Osteocyte (in vitro differentiated cells): Measurements from ENCODE around the gene CEP83. TPM values are rescaled to one million over a fixed set of nuclear protein-coding genes. Genes with fewer than 3 reads are reported as not detected.
A peak's percentile ranks its signal among the peaks of the same experiment; 100 is the strongest.

Experiments
- DNase-seq: peaks from one replicate; pipeline ENCODE4 v3.0.0; 2021; ENCODE audit warnings: mixed read lengths; ENCODE audit not compliant: unreplicated experiment; ENCODE audit errors: extremely low spot score
- H3K27ac Mint-ChIP-seq: one replicate; pipeline ENCODE4 v1.8.0; 2021; ENCODE audit warnings: mild to moderate bottlenecking, mixed read lengths; ENCODE audit not compliant: unreplicated experiment
- H3K27me3 Mint-ChIP-seq: one replicate; pipeline ENCODE4 v1.8.0; 2021; ENCODE audit warnings: mixed read lengths; ENCODE audit not compliant: unreplicated experiment
- H3K36me3 Mint-ChIP-seq: one replicate; pipeline ENCODE4 v1.8.0; 2021; ENCODE audit warnings: mixed read lengths; ENCODE audit not compliant: unreplicated experiment
- H3K4me1 Mint-ChIP-seq: one replicate; pipeline ENCODE4 v1.8.0; 2021; ENCODE audit warnings: mixed read lengths; ENCODE audit not compliant: unreplicated experiment
- H3K4me3 Mint-ChIP-seq: one replicate; pipeline ENCODE4 v1.8.0; 2021; ENCODE audit warnings: mild to moderate bottlenecking, moderate library complexity, mixed read lengths; ENCODE audit not compliant: unreplicated experiment
- H3K9me3 Mint-ChIP-seq: one replicate; pipeline ENCODE4 v1.8.0; 2021; ENCODE audit warnings: mixed read lengths; ENCODE audit not compliant: unreplicated experiment
- total RNA-seq: library from RNA; stranded (reverse); gene quantifications from 2 replicates; pipeline ENCODE4 v1.2.1, GENCODE V29; 2021
- TF ChIP-seq, protein P1 (sequence below): fragments of 200-600 bp; sonication (generic); IDR thresholded peaks from 2 replicates; pipeline ENCODE4 v1.5.0; 2021; ENCODE audit warnings: antibody characterized with exemption, mild to moderate bottlenecking, moderate library complexity

Gene CEP83
- total RNA-seq, 1 donor from 2014 or later, result 13.1 TPM

DNA sequence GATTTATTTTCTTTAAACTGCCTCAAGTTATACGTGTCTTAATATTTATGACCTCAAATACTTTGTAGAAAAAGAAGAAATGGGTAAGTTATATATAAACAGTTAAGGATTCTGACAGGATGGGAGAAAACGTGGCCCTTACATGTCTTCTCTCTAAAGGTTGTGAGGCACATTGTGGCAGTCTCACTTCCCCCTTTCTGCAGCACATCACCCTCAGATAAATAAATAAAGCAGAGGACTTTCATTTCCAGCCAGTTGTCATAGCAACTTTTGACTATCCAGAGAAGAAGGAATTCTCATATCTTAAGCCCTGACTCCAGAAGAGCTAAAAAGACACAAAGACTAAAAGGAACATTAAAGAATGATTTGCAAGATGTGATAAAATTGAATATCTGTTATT, 28.8 kb upstream of the CEP83 start:
- TF ChIP-seq, protein P1, sequence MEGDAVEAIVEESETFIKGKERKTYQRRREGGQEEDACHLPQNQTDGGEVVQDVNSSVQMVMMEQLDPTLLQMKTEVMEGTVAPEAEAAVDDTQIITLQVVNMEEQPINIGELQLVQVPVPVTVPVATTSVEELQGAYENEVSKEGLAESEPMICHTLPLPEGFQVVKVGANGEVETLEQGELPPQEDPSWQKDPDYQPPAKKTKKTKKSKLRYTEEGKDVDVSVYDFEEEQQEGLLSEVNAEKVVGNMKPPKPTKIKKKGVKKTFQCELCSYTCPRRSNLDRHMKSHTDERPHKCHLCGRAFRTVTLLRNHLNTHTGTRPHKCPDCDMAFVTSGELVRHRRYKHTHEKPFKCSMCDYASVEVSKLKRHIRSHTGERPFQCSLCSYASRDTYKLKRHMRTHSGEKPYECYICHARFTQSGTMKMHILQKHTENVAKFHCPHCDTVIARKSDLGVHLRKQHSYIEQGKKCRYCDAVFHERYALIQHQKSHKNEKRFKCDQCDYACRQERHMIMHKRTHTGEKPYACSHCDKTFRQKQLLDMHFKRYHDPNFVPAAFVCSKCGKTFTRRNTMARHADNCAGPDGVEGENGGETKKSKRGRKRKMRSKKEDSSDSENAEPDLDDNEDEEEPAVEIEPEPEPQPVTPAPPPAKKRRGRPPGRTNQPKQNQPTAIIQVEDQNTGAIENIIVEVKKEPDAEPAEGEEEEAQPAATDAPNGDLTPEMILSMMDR, result no peak
- Mint-ChIP-seq H3K9me3 (no peaks in the 10 kb centered on the region), H3K4me3 (no peak overlapping the region), H3K36me3 (no peaks in the 10 kb centered on the region), H3K27me3 (peaks cover 40% of the 10 kb centered on the region), H3K27ac (no peak overlapping the region), H3K4me1 (no peaks in the 10 kb centered on the region)
- DNase-seq, result no peak

DNA sequence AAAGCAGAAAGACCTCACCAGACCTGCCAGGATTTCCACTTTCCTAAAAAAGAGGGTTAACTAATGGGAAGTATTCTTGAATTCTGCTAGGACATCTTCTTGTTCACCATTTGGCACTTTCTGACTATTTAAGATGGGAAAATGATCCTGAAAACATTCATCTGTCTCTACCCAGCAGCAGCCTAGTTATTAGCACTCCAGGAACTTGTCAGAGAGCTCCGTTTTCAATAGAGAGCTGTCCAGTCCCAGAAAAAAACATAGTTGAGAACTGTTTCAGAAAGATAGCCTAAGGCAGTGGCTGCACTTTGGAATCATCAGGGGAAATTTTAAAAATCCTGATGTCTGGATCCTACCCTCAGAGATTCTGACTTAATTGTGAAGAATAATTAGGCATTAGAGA, 22.1 kb upstream of the CEP83 start:
- DNase-seq, result no peak
- H3K27ac Mint-ChIP-seq, result no peak overlapping the region
- H3K27me3 Mint-ChIP-seq, result peaks cover 22% of the 10 kb centered on the region
- no peaks in the 10 kb centered on the region for H3K4me1 Mint-ChIP-seq
- TF ChIP-seq, protein P1, result no peak
- no peak overlapping the region for H3K4me3 Mint-ChIP-seq
- no peaks in the 10 kb centered on the region for H3K36me3 Mint-ChIP-seq
- H3K9me3 Mint-ChIP-seq, result no peaks in the 10 kb centered on the region

DNA sequence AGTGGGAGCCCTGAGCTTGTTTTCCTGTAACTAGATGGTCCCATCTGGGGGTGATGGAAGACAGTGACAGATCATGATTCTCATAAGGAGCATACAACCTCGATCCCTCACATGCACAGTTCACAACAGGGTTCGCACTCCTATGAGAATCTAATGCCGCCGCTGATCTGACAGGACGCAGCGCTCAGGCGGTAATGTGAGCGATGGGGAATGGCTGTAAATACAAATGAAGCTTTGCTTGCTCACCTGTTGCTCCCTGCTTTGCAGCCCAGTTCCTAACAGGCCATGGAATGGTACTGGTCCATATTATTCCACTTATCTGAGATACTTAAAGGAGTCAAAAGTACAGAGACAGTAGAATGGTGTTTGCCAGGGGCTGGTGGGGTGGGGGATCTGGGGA, 9.9 kb upstream of the CEP83 start:
- Mint-ChIP-seq H3K4me1 (no peaks in the 10 kb centered on the region), H3K9me3 (no peaks in the 10 kb centered on the region), H3K36me3 (no peaks in the 10 kb centered on the region), H3K27ac (no peak overlapping the region), H3K27me3 (peaks cover 55% of the 10 kb centered on the region), H3K4me3 (no peak overlapping the region)
- TF ChIP-seq, protein P1, result no peak
- no peak for DNase-seq

DNA sequence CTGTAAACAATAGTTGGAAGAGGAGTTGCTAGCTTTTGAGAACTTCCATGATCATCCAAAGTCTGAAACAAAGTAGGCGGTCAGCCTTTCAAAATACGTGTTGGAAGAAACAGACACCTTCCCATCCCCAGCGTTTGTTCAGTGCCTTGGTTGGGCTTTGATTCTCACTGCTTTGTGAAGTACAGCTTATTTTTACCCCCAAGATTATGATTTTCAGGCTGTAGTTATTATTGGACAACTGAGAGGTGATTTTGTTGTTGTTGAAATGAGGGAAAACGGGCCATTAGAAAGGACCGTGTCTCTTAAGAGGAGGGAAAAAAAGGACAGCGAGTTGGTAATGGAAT, 921 bp upstream of the CEP83 start:
- Mint-ChIP-seq H3K36me3 (no peaks in the 10 kb centered on the region), H3K27me3 (peaks cover 8% of the 10 kb centered on the region), H3K4me1 (peaks cover 18% of the 10 kb centered on the region), H3K27ac (peak overlapping the region; percentile 92), H3K4me3 (peak overlapping the region; percentile 85), H3K9me3 (no peaks in the 10 kb centered on the region)
- no peak for DNase-seq
- TF ChIP-seq, protein P1, result no peak

DNA sequence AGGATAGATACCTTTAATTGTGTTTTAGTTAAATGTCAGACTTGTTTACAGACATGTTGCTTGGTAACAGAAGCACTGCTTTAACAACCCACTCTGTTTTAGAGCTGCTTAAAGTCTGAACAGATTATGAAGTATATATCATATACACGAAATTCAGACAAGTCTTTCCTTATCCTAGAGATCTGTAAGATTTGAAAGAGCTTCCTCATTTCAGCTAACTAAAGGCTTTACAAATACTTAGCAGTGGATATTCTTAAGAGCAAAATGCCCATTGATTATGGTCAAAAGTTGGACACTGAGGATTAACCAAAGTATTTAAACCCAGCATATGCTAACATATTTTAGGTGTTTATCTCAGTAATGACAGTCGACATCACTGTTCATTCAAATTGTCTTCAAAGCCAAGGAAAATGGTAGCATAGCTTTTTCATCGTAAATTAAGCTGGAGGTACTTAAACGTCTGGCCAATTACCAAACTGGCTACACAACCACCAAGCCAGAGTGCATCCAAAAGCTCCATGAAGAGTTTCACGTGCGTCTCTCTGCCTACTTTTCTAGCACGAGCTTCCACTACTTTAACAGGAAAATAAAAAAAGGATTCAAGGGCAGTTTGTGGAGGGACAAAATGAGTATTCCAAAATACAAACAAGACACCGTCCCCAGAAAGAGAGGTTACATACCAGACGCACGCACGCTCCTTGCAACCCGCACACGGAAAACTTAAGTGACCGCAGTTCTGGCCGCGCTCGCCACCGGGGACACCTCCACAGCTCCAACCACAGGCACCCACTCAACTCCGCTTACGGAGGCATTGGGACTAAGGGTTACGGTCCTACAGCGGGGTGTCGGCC, 565 bp downstream of the CEP83 start:
- TF ChIP-seq, protein P1, result no peak
- Mint-ChIP-seq H3K27me3 (no peaks in the 10 kb centered on the region), H3K4me1 (peaks cover 18% of the 10 kb centered on the region), H3K9me3 (no peaks in the 10 kb centered on the region), H3K36me3 (peaks cover 9% of the 10 kb centered on the region), H3K4me3 (peak overlapping the region; percentile 85), H3K27ac (peak overlapping the region; percentile 92)
- DNase-seq, result no peak
